ENCODE measurements around the gene GPR107. TPM values are rescaled to one million over a fixed set of nuclear protein-coding genes. Genes with fewer than 3 reads are reported as not detected.

The GPR107 gene
- total and polyA plus RNA-seq, 2 experiments from 2014 or later: 10.6 to 25.6 TPM

DNA sequence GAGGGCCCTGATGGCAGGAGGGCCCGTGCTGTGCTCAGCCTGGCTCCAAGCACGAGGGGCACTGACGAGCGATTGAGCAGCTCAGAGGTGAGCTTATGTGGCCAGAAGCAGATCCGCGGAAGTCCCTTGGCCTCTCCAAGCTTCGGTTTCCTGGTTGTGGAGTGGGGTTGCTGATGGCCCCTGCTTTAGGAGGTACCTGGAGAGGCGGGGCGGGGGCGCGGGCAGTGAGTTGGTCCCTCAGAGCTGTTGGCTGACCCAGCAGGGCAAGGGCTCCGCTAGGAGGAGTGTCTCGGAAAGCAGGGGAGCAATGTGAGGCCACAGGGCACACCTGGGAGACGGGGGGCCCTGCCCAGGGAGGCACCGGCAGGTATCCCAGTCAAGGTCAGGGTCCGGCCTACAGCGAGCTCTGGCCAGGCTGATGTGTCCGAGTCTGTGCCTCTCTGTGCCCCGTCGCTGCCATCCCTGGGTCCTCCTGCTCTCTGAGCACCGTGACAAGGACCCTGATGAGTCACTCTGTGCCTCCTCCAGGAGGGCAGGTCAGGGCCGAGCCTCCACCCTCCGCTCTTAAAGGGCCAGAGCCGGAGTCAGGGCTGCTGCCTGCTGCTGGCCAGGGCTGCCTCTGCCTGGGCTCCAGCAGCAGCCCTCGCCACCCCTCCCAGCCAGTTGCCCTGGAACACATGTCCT lies 133.3 kb downstream of the GPR107 start:
- Histone ChIP-seq H2AFZ (no peak overlapping the region), H3K4me3 (no peak overlapping the region), H3K4me1 (ENCODE audit: insufficient read depth) (peaks cover 37% of the 10 kb centered on the region), H3K4me2 (peak overlapping the region; percentile 78), H3K36me3 (replicated peaks; ENCODE audit: insufficient read depth, low read depth) (no peaks in the 10 kb centered on the region), H3K27me3 (no peaks in the 10 kb centered on the region), H3K27ac (peak overlapping the region; percentile 71), H3K9me2 (replicated peaks; ENCODE audit: insufficient read depth) (no peaks in the 10 kb centered on the region), H4K20me1 (ENCODE audit: insufficient read depth, poor library complexity, severe bottlenecking) (no peaks in the 10 kb centered on the region), H3K79me2 (peaks cover 66% of the 10 kb centered on the region), H3K9me3 (ENCODE audit: low read depth) (no peaks in the 10 kb centered on the region)
- TF ChIP-seq, protein P1, sequence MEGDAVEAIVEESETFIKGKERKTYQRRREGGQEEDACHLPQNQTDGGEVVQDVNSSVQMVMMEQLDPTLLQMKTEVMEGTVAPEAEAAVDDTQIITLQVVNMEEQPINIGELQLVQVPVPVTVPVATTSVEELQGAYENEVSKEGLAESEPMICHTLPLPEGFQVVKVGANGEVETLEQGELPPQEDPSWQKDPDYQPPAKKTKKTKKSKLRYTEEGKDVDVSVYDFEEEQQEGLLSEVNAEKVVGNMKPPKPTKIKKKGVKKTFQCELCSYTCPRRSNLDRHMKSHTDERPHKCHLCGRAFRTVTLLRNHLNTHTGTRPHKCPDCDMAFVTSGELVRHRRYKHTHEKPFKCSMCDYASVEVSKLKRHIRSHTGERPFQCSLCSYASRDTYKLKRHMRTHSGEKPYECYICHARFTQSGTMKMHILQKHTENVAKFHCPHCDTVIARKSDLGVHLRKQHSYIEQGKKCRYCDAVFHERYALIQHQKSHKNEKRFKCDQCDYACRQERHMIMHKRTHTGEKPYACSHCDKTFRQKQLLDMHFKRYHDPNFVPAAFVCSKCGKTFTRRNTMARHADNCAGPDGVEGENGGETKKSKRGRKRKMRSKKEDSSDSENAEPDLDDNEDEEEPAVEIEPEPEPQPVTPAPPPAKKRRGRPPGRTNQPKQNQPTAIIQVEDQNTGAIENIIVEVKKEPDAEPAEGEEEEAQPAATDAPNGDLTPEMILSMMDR (IDR thresholded peaks at IDR 0.05; ENCODE audit: poor library complexity): no peak
- TF ChIP-seq EZH2phosphoT487 (IDR thresholded peaks at IDR 0.05; ENCODE audit: low read depth, severe bottlenecking, unreplicated experiment) (no peak), EZH2 (IDR thresholded peaks at IDR 0.05; ENCODE audit: borderline replicate concordance) (no peak)
- peak; percentile 87 for DNase-seq (ENCODE audit: low spot score)
- WGBS (ENCODE audit: low lambda C conversion rate, missing lambda C conversion rate): 64% methylated on average over 21 of the region's 25 CpGs

GRCh38 chr9:130187523-130187846 lies 133.8 kb downstream of the GPR107 start:
- Histone ChIP-seq H3K9me2 (replicated peaks; ENCODE audit: insufficient read depth) (no peaks in the 10 kb centered on the region), H3K4me2 (peak overlapping the region; percentile 78), H3K36me3 (replicated peaks; ENCODE audit: insufficient read depth, low read depth) (no peaks in the 10 kb centered on the region), H3K9me3 (ENCODE audit: low read depth) (no peaks in the 10 kb centered on the region), H3K27me3 (no peaks in the 10 kb centered on the region), H3K4me3 (no peak overlapping the region), H2AFZ (no peak overlapping the region), H4K20me1 (ENCODE audit: insufficient read depth, poor library complexity, severe bottlenecking) (no peaks in the 10 kb centered on the region), H3K4me1 (ENCODE audit: insufficient read depth) (peaks cover 37% of the 10 kb centered on the region), H3K79me2 (peaks cover 68% of the 10 kb centered on the region), H3K27ac (peak overlapping the region; percentile 20)
- TF ChIP-seq EZH2 (IDR thresholded peaks at IDR 0.05; ENCODE audit: borderline replicate concordance) (no peak), EZH2phosphoT487 (IDR thresholded peaks at IDR 0.05; ENCODE audit: low read depth, severe bottlenecking, unreplicated experiment) (no peak)
- TF ChIP-seq, protein P1 (IDR thresholded peaks at IDR 0.05; ENCODE audit: poor library complexity): no peak
- WGBS (ENCODE audit: low lambda C conversion rate, missing lambda C conversion rate): 83% methylated on average over 9 of the region's 9 CpGs
- no peak for DNase-seq (ENCODE audit: low spot score)

DNA sequence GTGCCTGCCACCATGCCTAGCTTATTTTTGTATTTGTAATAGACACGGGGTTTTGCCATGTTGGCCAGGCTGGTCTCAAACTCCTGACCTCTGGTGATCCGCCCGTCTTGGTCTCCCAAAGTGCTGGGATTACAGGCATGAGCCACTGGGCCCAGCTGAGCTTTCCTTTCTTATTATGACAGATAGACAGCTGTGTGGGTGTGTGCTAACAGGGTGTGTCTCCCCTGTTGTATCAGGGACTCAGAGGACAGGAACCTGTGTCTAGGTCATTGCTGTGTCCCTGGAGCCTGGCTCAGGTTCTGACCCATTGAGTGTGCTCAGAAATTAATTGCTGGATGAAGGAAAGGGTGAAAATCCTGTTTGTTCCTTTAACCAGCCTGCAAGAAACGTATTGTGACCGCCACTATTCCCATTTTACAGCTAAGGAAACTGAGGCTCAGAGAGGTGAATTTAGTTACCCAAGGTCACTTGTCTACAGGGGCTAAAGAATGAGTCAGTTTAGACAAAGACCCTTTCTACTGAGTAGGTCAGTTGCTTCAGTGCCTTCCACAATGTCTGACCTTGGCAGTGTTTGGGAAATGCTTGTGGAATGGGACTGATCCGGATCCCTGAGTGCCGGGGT lies 135.3 kb downstream of the GPR107 start:
- WGBS (ENCODE audit: low lambda C conversion rate, missing lambda C conversion rate): 98% methylated on average over 7 of the region's 7 CpGs
- Histone ChIP-seq H3K4me3 (no peak overlapping the region), H3K79me2 (peaks cover 69% of the 10 kb centered on the region), H3K36me3 (replicated peaks; ENCODE audit: insufficient read depth, low read depth) (no peaks in the 10 kb centered on the region), H3K27me3 (no peaks in the 10 kb centered on the region), H3K27ac (no peak overlapping the region), H3K9me2 (replicated peaks; ENCODE audit: insufficient read depth) (no peaks in the 10 kb centered on the region), H2AFZ (no peak overlapping the region), H3K9me3 (ENCODE audit: low read depth) (no peaks in the 10 kb centered on the region), H4K20me1 (ENCODE audit: insufficient read depth, poor library complexity, severe bottlenecking) (no peaks in the 10 kb centered on the region), H3K4me1 (ENCODE audit: insufficient read depth) (peaks cover 36% of the 10 kb centered on the region), H3K4me2 (no peak overlapping the region)
- no peak for TF ChIP-seq EZH2 (IDR thresholded peaks at IDR 0.05; ENCODE audit: borderline replicate concordance)
- TF ChIP-seq, protein P1 (IDR thresholded peaks at IDR 0.05; ENCODE audit: poor library complexity): no peak
- TF ChIP-seq EZH2phosphoT487 (IDR thresholded peaks at IDR 0.05; ENCODE audit: low read depth, severe bottlenecking, unreplicated experiment): no peak
- DNase-seq (ENCODE audit: low spot score): no peak

Small RNA genes within 50 kb of the gene (small RNA-seq; reads per million reads assigned to genes)
- not detected for gene RF00019

Other genes starting within 250 kb of the GPR107 start
- gene TOR1A, start 229.8 kb upstream of the GPR107 start, total RNA-seq: 38.7 and 44.8 TPM in 2 replicates
- gene TOR1A, start 229.8 kb upstream of the GPR107 start, polyA plus RNA-seq: 40.2 and 50.4 TPM in 2 replicates
- gene C9orf78, start 218.6 kb upstream of the GPR107 start, total RNA-seq: 43.8 and 48.3 TPM in 2 replicates
- 47.9 and 48.6 TPM in 2 replicates for gene C9orf78, start 218.6 kb upstream of the GPR107 start, polyA plus RNA-seq
- 10.6 and 11.2 TPM in 2 replicates for gene USP20, start 218.4 kb upstream of the GPR107 start, total RNA-seq
- 25.3 and 29.0 TPM in 2 replicates for gene USP20, start 218.4 kb upstream of the GPR107 start, polyA plus RNA-seq
- 16.4 and 19.5 TPM in 2 replicates for gene FNBP1, start 10.7 kb upstream of the GPR107 start, total RNA-seq
- 21.0 and 24.6 TPM in 2 replicates for gene FNBP1, start 10.7 kb upstream of the GPR107 start, polyA plus RNA-seq
- 16.8 and 16.9 TPM in 2 replicates for gene NCS1, start 118.5 kb downstream of the GPR107 start, total RNA-seq
- 20.9 and 25.3 TPM in 2 replicates for gene NCS1, start 118.5 kb downstream of the GPR107 start, polyA plus RNA-seq
- 0.20 and 0.50 TPM in 2 replicates for gene HMCN2, start 211.9 kb downstream of the GPR107 start, total RNA-seq
- 0.54 and 2.7 TPM in 2 replicates for gene HMCN2, start 211.9 kb downstream of the GPR107 start, polyA plus RNA-seq

All from hepatocyte (in vitro differentiated cells).